ENCODE data around the gene WDR77.

DNA sequence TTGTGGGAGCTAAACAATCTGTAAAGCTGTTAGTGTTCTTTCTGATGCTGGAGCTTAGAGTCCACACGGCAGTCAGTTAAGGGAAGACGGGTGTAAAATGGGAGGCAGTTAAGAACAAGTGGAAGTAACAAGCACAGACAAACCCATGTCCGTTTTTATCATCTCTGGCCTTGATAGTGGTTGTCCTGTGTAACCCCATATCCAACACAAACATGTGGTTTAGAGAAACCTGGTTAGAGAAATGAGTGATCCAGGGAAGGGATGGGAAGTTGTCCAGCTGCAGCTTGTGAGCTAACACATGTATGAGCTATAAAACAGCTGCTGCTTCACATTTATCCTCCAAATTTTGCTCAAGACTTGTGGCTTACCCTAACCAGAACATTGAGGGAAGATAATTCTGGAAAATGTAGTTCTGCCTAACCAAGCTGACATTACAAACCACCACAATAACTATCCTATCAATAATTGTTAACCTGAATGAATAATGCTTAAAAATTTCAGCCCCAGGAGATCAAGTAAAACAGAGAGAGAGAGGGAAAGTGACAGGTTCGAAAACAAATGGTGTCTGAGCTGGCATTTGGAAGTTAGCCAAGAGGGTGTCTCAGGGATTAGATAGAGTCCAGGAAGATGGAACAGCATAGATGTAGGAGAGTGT, 14.1 kb upstream of the WDR77 start:
- TF ChIP-seq POLR2AphosphoS5 (IDR thresholded peaks at IDR 0.05; ENCODE audit: low read depth, low read length) (peak; percentile 43; the same call in 1 of the 2 replicates), POLR2A (IDR thresholded peaks at IDR 0.05; ENCODE audit: low read depth, low read length) (0 out of 2 replicates have a peak, but pooled peaks have one; percentile 30), PAX5 (IDR thresholded peaks at IDR 0.05; ENCODE audit: insufficient read depth, low read length, severe bottlenecking) (no peak), SPI1 (IDR thresholded peaks at IDR 0.05; ENCODE audit: low read depth, low read length) (no peak)

Data from GM12891 (cell line).